Glutamatergic neuron (in vitro differentiated cells): Measurements from ENCODE around the gene PAN3. TPM values are rescaled to one million over a fixed set of nuclear protein-coding genes. Genes with fewer than 3 reads are reported as not detected.

Experiments
- DNase-seq: peaks from one replicate; pipeline ENCODE4 v3.0.0; 2022
- H3K27ac Mint-ChIP-seq: one replicate; pipeline ENCODE4 v1.8.0; 2020; ENCODE audit warnings: mild to moderate bottlenecking, mixed read lengths, inconsistent platforms; ENCODE audit not compliant: unreplicated experiment
- H3K27me3 Mint-ChIP-seq: one replicate; pipeline ENCODE4 v1.8.0; 2020; ENCODE audit warnings: mild to moderate bottlenecking, moderate library complexity, mixed read lengths, inconsistent platforms; ENCODE audit not compliant: unreplicated experiment
- H3K36me3 Mint-ChIP-seq: one replicate; pipeline ENCODE4 v1.8.0; 2020; ENCODE audit warnings: mild to moderate bottlenecking, mixed read lengths, inconsistent platforms; ENCODE audit not compliant: unreplicated experiment
- H3K4me1 Mint-ChIP-seq: one replicate; pipeline ENCODE4 v1.8.0; 2020; ENCODE audit warnings: mild to moderate bottlenecking, low read depth, mixed read lengths, inconsistent platforms; ENCODE audit not compliant: unreplicated experiment
- H3K4me3 Mint-ChIP-seq: one replicate; pipeline ENCODE4 v1.8.0; 2020; ENCODE audit warnings: mild to moderate bottlenecking, mixed read lengths, inconsistent platforms; ENCODE audit not compliant: unreplicated experiment
- H3K9me3 Mint-ChIP-seq: one replicate; pipeline ENCODE4 v1.8.0; 2020; ENCODE audit warnings: mild to moderate bottlenecking, moderate library complexity, mixed read lengths, inconsistent platforms; ENCODE audit not compliant: unreplicated experiment
- total RNA-seq: library from RNA; stranded (reverse); fragmentation: NEBNext Ultra II Directional; extraction: Animal tissue kit (Norgen Biotek cat#: 25700); gene quantifications from one replicate; pipeline ENCODE4 v1.2.1, GENCODE V29; 2021; ENCODE audit not compliant: unreplicated experiment
- TF ChIP-seq, protein P1 (sequence below): fragments of 200-600 bp; sonication (generic); IDR thresholded peaks from one replicate; pipeline ENCODE4 v1.5.0; 2021; ENCODE audit not compliant: partially characterized antibody, unreplicated experiment

Gene PAN3
- total RNA-seq, 1 donor from 2014 or later = 27.4 TPM

DNA sequence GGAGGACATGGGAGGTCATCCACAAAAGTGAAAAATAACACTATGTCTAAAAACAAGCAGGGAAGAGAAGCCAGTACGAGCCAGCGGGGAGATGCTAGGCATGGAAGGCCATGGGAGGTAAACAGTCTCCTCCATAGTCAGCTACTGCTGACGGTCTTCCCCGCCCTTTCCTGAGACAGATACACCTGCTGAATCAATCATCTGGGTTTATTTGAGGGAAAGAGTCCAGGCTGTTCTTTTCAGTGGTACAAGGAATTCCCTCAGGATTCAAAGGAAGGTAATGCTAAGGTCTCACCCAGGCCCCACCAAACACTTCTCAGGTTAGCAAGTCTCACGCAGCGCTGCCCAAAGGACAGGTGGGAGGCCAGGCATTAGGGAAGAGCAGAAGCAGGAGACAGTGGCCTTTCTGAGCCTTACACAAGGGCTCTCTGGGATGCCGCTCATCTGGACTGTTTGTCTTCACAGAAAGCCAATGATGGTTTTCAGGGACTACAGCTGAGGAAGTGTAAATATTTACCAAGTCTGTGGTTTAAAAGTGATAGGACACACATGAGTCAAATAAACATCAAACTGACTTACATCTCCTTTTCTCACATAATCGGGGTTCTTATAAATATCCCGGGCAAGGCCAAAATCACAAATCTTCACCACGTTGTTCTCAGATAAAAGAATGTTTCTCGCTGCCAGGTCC is 182.7 kb downstream of the PAN3 start:
- no peak overlapping the region for H3K4me3 Mint-ChIP-seq
- peaks cover 1% of the 10 kb centered on the region for H3K27me3 Mint-ChIP-seq
- DNase-seq = no peak
- H3K36me3 Mint-ChIP-seq = no peaks in the 10 kb centered on the region
- TF ChIP-seq, protein P1, sequence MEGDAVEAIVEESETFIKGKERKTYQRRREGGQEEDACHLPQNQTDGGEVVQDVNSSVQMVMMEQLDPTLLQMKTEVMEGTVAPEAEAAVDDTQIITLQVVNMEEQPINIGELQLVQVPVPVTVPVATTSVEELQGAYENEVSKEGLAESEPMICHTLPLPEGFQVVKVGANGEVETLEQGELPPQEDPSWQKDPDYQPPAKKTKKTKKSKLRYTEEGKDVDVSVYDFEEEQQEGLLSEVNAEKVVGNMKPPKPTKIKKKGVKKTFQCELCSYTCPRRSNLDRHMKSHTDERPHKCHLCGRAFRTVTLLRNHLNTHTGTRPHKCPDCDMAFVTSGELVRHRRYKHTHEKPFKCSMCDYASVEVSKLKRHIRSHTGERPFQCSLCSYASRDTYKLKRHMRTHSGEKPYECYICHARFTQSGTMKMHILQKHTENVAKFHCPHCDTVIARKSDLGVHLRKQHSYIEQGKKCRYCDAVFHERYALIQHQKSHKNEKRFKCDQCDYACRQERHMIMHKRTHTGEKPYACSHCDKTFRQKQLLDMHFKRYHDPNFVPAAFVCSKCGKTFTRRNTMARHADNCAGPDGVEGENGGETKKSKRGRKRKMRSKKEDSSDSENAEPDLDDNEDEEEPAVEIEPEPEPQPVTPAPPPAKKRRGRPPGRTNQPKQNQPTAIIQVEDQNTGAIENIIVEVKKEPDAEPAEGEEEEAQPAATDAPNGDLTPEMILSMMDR = no peak
- peaks cover 13% of the 10 kb centered on the region for H3K4me1 Mint-ChIP-seq
- H3K27ac Mint-ChIP-seq = no peak overlapping the region
- H3K9me3 Mint-ChIP-seq = no peaks in the 10 kb centered on the region

DNA sequence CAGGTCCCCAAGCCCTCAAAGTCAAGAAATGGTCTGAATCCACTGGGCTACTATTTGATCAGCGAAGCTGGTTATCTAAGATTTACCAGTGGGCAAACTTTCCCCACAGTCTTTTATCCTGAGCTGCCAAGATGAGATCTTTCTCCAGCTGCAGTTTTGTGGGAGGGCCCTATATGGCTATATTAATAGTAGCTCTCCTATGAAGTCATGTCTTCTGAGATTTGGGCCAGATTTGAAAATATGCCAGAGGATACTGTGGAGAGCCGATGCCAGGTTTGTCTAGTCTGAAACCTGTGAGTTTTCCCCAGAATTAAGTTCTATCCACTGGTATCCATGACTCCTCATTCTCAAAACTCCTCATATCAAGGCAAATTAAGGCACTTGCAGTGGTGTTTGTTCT is 183.4 kb downstream of the PAN3 start:
- no peak overlapping the region for H3K4me3 Mint-ChIP-seq
- H3K27me3 Mint-ChIP-seq = peaks cover 1% of the 10 kb centered on the region
- no peak for DNase-seq
- H3K36me3 Mint-ChIP-seq = no peaks in the 10 kb centered on the region
- peaks cover 13% of the 10 kb centered on the region for H3K4me1 Mint-ChIP-seq
- no peaks in the 10 kb centered on the region for H3K9me3 Mint-ChIP-seq
- TF ChIP-seq, protein P1 = no peak
- no peak overlapping the region for H3K27ac Mint-ChIP-seq

DNA sequence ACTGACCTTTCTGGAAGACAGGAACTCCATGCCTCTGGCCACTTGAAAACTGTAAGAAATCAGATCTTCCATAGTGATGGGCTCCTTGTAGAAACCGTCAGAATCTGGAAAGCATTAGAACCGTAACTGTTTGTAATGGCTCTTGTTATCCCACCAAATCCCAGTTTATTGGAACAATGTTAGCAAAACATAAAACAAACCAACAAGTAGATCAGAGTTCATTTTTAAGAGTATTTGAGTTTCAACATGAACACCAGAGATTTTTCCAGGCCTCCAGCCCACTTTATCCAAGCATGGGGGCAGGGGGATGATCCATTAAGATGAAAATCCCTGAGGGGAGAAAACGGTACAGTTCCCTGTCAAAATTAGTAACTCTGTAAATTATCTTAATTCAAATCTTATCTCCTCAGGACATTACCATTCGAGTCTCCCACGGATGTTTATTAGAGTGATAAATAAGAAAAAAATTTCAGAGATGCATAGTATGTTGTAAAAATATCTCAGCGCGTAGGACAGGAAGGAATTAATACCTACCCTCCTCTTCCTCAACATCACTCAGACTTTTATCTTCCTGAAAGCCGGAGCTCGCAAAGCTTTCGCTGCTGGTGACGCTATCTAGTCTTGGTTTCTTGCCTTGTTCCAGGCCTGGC is 184.0 kb downstream of the PAN3 start:
- no peak for DNase-seq
- Mint-ChIP-seq H3K27me3 (no peaks in the 10 kb centered on the region), H3K27ac (no peak overlapping the region), H3K36me3 (no peaks in the 10 kb centered on the region), H3K4me1 (peaks cover 13% of the 10 kb centered on the region), H3K9me3 (no peaks in the 10 kb centered on the region), H3K4me3 (no peak overlapping the region)
- TF ChIP-seq, protein P1 = no peak

DNA sequence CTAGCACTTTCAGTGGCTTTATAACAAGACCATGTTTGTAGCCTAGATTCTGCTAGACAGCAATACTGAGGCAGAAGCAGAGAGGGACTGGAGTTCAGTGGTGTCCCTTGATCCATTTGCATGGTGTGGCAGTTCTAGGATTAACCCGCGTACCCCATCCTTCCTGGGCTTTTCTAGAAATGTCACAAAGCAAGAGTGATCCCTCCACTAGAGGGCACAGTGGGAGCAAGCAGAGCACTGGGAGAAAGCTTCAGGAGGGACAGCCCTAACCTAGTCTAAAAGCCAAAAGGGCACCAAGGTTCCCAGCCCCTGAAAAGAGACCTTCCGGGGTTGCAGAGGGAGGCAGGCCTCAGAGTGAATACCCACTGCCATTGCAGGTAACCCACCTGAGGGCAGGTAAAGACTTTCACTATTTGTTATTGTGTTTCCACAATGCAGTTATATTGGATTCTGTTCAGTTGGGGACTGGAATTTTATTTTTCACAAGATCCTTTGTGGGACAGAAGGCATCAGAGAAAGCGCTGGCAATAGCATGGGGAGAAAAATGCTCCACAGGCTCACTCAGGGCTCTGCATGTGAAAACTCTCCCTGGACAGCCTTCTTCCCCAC is 185.9 kb downstream of the PAN3 start:
- DNase-seq = peak; percentile 60
- peaks cover 10% of the 10 kb centered on the region for H3K36me3 Mint-ChIP-seq
- no peak overlapping the region for H3K27ac Mint-ChIP-seq
- H3K27me3 Mint-ChIP-seq = peaks cover 4% of the 10 kb centered on the region
- H3K4me3 Mint-ChIP-seq = no peak overlapping the region
- peaks cover 13% of the 10 kb centered on the region for H3K4me1 Mint-ChIP-seq
- H3K9me3 Mint-ChIP-seq = peaks cover 3% of the 10 kb centered on the region
- TF ChIP-seq, protein P1 = peak; percentile 70

DNA sequence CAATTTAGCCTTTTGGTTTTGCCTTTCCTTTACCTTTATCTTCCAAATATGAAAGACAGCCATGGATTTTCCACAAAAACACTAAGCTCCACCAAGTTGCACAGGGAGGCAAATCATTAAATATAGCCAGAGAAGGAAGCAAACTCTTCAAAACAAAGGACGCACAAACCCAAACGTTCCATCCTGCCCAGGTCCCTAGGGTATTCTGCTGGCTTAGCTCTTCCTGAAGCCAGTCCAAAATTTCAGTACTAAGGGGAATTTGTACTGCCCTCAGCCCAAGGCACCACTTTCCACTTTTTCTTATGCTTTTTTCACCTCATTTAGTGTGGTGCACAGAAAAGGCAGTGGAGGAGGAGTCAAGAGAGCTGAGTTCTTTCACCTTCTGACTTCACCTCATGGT is 186.7 kb downstream of the PAN3 start:
- Mint-ChIP-seq H3K4me1 (peaks cover 13% of the 10 kb centered on the region), H3K36me3 (peaks cover 10% of the 10 kb centered on the region), H3K27me3 (peaks cover 4% of the 10 kb centered on the region), H3K9me3 (peaks cover 3% of the 10 kb centered on the region), H3K4me3 (no peak overlapping the region), H3K27ac (no peak overlapping the region)
- TF ChIP-seq, protein P1 = no peak
- DNase-seq = no peak
